22Rv1 (cell line): ENCODE results near the gene CERS1.

Experiments used
- H3K27ac ChIP-seq: fragments of 450-650 bp; 2 replicates; pipeline ENCODE4 v1.5.1; 2017
- CTCF ChIP-seq: fragments of 450-650 bp; IDR thresholded peaks from 2 replicates; pipeline ENCODE4 v1.5.1; 2017; ENCODE audit warnings: mild to moderate bottlenecking
- ZFX ChIP-seq: fragments of 450-650 bp; IDR thresholded peaks from 2 replicates; pipeline ENCODE4 v1.6.1; 2017; ENCODE audit warnings: antibody characterized with exemption, borderline replicate concordance

The CERS1 gene

GRCh38 chr19:18928018-18928805 is 32.3 kb upstream of the CERS1 start:
- H3K27ac ChIP-seq, result no peak overlapping the region
- no peak for TF ChIP-seq CTCF
- no peak for TF ChIP-seq ZFX

- H3K27ac ChIP-seq, result no peak overlapping the region
- no peak for TF ChIP-seq ZFX
- TF ChIP-seq CTCF, result no peak
Observed at GRCh38 chr19:18924684-18925213, 28.8 kb upstream of the CERS1 start.

- TF ChIP-seq CTCF (no peak), ZFX (no peak)
Observed at GRCh38 chr19:18922228-18922985, 26.4 kb upstream of the CERS1 start.

GRCh38 chr19:18921593-18921992 is 25.6 kb upstream of the CERS1 start:
- no peak overlapping the region for H3K27ac ChIP-seq
- TF ChIP-seq CTCF (no peak), ZFX (no peak)

More at GRCh38 chr19:18922228-18922985, 26.4 kb upstream of the CERS1 start:
- no peak overlapping the region for H3K27ac ChIP-seq

- no peak for TF ChIP-seq ZFX
- no peak for TF ChIP-seq CTCF
- H3K27ac ChIP-seq, result peak overlapping the region; percentile 85
Observed at GRCh38 chr19:18920400-18920799, 24.4 kb upstream of the CERS1 start.

- TF ChIP-seq CTCF, result no peak
- TF ChIP-seq ZFX, result no peak
- peak overlapping the region; percentile 85 for H3K27ac ChIP-seq
Observed at GRCh38 chr19:18919900-18920214, 23.9 kb upstream of the CERS1 start.
